Lower leg skin (tissue), 3 donors: Measurements from ENCODE around the gene MDH1B.

Source experiments
- POLR2A ChIP-seq, 2 donors: fragments of 450-650 bp; IDR thresholded peaks; one replicate each; pipeline ENCODE4 v1.6.1; 2016 to 2017; ENCODE audit warnings: antibody characterized with exemption in 2 of 2, mild to moderate bottlenecking in 1 of 2, moderate library complexity in 1 of 2
- TF ChIP-seq, protein P1 (sequence below), 3 donors: fragments of 450-650 bp; IDR thresholded peaks; one replicate each; pipeline ENCODE4 v1.5.1; 2016; ENCODE audit warnings: antibody characterized with exemption in 3 of 3, mild to moderate bottlenecking in 3 of 3, moderate library complexity in 2 of 3

DNA sequence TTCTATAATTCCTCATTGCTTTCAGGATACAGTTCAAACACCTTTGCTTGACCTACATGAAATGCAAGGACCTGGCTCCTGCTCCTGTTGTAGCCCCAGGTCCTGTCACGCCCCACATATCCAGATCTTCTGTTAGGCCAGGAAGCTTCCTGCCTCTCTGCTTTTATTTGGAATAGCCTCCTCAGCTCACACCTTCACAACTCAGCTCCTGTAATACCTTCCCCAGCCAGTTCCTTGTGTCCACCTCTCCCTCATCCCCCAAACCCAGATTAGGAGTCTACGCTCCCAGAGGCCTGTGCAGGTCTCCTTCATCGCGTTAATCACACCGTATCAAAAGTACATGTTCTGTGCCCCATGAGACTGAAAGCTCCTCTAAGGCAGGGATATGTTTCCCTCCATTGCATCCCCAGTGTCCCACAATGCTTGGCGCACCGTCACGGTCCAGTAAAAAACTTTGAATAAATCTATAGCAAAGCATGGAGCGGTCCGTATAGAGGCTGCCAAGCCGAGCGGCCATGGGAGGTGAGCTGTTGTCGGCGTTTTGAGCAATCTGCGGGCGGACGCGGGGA, 371 bp downstream of the MDH1B start:
- TF ChIP-seq POLR2A (IDR thresholded peaks at IDR 0.05), result no peak
- TF ChIP-seq, protein P1, sequence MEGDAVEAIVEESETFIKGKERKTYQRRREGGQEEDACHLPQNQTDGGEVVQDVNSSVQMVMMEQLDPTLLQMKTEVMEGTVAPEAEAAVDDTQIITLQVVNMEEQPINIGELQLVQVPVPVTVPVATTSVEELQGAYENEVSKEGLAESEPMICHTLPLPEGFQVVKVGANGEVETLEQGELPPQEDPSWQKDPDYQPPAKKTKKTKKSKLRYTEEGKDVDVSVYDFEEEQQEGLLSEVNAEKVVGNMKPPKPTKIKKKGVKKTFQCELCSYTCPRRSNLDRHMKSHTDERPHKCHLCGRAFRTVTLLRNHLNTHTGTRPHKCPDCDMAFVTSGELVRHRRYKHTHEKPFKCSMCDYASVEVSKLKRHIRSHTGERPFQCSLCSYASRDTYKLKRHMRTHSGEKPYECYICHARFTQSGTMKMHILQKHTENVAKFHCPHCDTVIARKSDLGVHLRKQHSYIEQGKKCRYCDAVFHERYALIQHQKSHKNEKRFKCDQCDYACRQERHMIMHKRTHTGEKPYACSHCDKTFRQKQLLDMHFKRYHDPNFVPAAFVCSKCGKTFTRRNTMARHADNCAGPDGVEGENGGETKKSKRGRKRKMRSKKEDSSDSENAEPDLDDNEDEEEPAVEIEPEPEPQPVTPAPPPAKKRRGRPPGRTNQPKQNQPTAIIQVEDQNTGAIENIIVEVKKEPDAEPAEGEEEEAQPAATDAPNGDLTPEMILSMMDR (IDR thresholded peaks at IDR 0.05), result no peak
